Measurements from ENCODE around the gene FOCAD.

DNA sequence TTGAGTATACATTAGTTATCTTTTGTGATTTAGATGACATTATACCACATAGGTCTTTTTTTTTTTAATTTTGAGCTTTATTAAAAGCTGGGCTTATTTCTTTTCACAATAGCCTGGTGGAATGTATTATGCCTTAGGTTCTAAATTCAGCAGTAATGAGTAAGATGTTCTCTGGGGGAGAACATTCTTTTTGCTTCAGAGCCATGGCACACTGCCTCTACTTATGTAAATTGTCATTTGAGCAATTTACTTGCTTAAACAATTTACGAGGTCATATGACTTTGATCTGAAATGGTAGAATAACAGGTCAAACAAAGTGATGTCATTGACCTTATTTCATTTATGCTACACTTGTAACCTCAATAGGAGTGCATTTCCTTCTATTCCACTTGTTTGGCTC is 154.2 kb downstream of the FOCAD start:
- no peak for TF ChIP-seq POLR2A (IDR thresholded peaks at IDR 0.05; ENCODE audit: low read depth, low read length)
- no peak for TF ChIP-seq POLR2AphosphoS5 (IDR thresholded peaks at IDR 0.05; ENCODE audit: low read depth, low read length)
